ENCODE measurements around the gene B3GALT5. TPM values are rescaled to one million over a fixed set of nuclear protein-coding genes. Genes with fewer than 3 reads are reported as not detected.

Gene B3GALT5
- total RNA-seq, 1 experiment from 2014 or later: not detected

DNA sequence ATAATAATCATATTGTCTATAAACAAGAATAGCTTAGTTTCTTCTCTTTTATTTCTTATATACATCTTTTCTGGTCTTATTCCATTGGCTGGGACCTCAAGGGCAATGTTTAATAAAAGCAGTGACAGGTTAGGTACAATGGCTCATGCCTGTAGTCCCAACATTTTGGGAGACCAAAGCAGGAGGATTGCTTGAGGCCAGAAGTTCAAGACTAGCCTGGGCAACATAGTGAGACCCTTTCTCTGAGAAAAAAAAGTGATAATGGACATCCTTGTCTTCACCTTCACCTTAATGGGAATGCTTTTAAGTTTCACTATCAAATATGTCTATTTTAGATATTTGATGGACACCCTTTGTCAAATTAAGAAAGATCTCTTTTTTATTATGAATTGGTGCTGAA, 8.1 kb downstream of the B3GALT5 start:
- peaks cover 5% of the 10 kb centered on the region for H3K4me1 Mint-ChIP-seq (ENCODE audit: insufficient read depth, unreplicated experiment)

DNA sequence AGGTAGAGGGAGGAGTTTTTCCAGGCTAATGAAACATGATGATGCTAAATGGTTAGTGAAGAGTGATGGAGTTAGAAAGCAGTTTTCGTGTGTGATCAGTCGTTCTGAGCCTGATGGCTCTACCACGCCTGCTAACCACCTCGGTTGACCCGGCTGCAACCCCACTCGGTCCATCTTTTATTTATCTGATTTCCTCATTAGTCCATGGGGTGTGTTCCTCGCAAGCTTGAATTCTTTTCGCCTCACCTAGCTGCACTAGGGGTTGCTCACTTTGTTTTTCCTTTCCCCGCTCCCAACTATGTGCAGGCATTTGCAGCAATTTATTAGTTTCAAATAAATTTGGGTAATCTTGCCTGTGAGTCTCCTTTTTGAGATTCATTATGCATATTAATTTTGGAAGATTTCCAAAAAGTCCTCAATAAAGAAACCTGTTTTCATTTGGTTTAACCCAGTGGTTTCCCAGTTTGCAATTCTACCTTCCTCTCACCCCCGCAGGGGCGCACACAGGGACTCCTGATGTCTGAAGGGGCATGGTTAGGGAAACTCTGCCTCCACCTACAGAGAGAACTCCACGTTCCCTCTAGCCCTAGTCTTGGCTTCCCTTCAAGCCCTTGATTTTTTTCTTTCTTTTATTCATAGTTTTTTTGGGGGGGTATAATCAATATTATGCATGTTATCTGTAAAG, 12.6 kb downstream of the B3GALT5 start:
- no peak for DNase-seq (ENCODE audit: unreplicated experiment)
- Mint-ChIP-seq H3K27ac (ENCODE audit: low read depth, unreplicated experiment) (no peak overlapping the region), H3K36me3 (ENCODE audit: insufficient read depth, unreplicated experiment) (no peaks in the 10 kb centered on the region), H3K9me3 (ENCODE audit: unreplicated experiment) (peaks cover 16% of the 10 kb centered on the region), H3K4me3 (ENCODE audit: unreplicated experiment) (no peak overlapping the region), H3K4me1 (ENCODE audit: insufficient read depth, unreplicated experiment) (no peaks in the 10 kb centered on the region), H3K27me3 (ENCODE audit: insufficient read depth, unreplicated experiment) (no peaks in the 10 kb centered on the region)
- no TSS peak for BruUV-seq (replicated peaks)
- intact Hi-C loops (cut with micrococcal nuclease): no loop called here
- TF ChIP-seq, protein P1, sequence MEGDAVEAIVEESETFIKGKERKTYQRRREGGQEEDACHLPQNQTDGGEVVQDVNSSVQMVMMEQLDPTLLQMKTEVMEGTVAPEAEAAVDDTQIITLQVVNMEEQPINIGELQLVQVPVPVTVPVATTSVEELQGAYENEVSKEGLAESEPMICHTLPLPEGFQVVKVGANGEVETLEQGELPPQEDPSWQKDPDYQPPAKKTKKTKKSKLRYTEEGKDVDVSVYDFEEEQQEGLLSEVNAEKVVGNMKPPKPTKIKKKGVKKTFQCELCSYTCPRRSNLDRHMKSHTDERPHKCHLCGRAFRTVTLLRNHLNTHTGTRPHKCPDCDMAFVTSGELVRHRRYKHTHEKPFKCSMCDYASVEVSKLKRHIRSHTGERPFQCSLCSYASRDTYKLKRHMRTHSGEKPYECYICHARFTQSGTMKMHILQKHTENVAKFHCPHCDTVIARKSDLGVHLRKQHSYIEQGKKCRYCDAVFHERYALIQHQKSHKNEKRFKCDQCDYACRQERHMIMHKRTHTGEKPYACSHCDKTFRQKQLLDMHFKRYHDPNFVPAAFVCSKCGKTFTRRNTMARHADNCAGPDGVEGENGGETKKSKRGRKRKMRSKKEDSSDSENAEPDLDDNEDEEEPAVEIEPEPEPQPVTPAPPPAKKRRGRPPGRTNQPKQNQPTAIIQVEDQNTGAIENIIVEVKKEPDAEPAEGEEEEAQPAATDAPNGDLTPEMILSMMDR (IDR thresholded peaks at IDR 0.05; ENCODE audit: unreplicated experiment): no peak
- ChIA-PET CTCF (interaction anchor here (0.9 kb wide), 1 partner anchor 53 kb away, joined by 3 read pairs; no protein-coding TSS in a partner anchor), POLR2A (no interaction called here)

More for the DNA sequence above, 8.1 kb downstream of the B3GALT5 start:
- H3K4me3 Mint-ChIP-seq (ENCODE audit: unreplicated experiment): no peak overlapping the region
- H3K36me3 Mint-ChIP-seq (ENCODE audit: insufficient read depth, unreplicated experiment): no peaks in the 10 kb centered on the region
- H3K27me3 Mint-ChIP-seq (ENCODE audit: insufficient read depth, unreplicated experiment): no peaks in the 10 kb centered on the region
- intact Hi-C loops (cut with micrococcal nuclease): no loop called here
- H3K9me3 Mint-ChIP-seq (ENCODE audit: unreplicated experiment): peaks cover 16% of the 10 kb centered on the region
- no peak for DNase-seq (ENCODE audit: unreplicated experiment)
- BruUV-seq (replicated peaks): no TSS peak
- H3K27ac Mint-ChIP-seq (ENCODE audit: low read depth, unreplicated experiment): no peak overlapping the region
- TF ChIP-seq, protein P1 (IDR thresholded peaks at IDR 0.05; ENCODE audit: unreplicated experiment): no peak
- POLR2A ChIA-PET: interaction anchor here (1.0 kb wide), 1 partner anchor 15 kb away, joined by 3 read pairs; no protein-coding TSS in a partner anchor
- CTCF ChIA-PET: interaction anchor here (0.7 kb wide), 1 partner anchor 13 kb away, joined by 3 read pairs; no protein-coding TSS in a partner anchor

DNA sequence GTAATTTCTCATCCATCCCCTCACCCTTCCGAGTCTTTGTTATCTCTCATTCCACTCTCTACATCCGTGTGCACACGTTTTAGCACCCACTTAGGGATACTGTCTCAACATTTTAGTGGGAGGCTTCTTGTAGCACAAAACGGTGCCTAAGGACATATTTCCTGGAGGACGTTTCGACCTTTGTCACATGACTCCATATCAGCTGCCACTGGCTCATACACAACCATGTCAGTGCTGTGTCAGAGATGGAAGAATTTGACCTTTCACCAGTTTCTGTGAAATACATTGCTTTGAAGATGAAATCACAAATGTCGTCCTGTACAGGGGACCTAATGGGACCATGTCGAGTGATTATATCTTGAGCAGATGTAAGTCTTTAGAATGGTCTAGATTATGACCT, 15.6 kb downstream of the B3GALT5 start:
- no TSS peak for BruUV-seq (replicated peaks)
- no peaks in the 10 kb centered on the region for H3K36me3 Mint-ChIP-seq (ENCODE audit: insufficient read depth, unreplicated experiment)
- intact Hi-C loops (cut with micrococcal nuclease): no loop called here
- peaks cover 10% of the 10 kb centered on the region for H3K9me3 Mint-ChIP-seq (ENCODE audit: unreplicated experiment)
- no peak overlapping the region for H3K4me3 Mint-ChIP-seq (ENCODE audit: unreplicated experiment)
- no peak overlapping the region for H3K27ac Mint-ChIP-seq (ENCODE audit: low read depth, unreplicated experiment)
- no peaks in the 10 kb centered on the region for H3K27me3 Mint-ChIP-seq (ENCODE audit: insufficient read depth, unreplicated experiment)
- peaks cover 20% of the 10 kb centered on the region for H3K4me1 Mint-ChIP-seq (ENCODE audit: insufficient read depth, unreplicated experiment)
- CTCF ChIA-PET: no interaction called here
- POLR2A ChIA-PET: no interaction called here
- TF ChIP-seq, protein P1 (IDR thresholded peaks at IDR 0.05; ENCODE audit: unreplicated experiment): no peak
- no peak for DNase-seq (ENCODE audit: unreplicated experiment)

DNA sequence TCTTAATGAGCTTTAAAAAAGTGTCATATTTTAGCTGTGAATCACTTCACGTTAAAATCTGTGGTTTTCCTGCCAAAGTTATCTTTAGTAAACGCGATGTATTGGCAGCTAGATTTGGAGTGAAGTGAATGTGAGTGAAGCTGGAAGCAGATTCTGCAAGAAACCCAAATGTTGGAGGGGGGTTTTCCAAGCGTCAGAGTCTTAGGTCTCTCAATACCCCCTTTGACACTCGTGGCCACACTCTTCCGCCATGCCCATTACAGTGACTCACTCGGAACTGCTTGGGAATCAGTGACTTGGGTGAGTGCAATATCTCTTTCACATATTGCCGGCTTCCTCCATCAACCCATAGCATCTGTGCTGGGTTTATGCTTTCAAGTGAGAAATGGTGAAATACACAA, 17.5 kb downstream of the B3GALT5 start:
- peak; percentile 17 for DNase-seq (ENCODE audit: unreplicated experiment)

More for the DNA sequence above, 17.5 kb downstream of the B3GALT5 start:
- H3K4me3 Mint-ChIP-seq (ENCODE audit: unreplicated experiment): no peak overlapping the region
- peaks cover 37% of the 10 kb centered on the region for H3K4me1 Mint-ChIP-seq (ENCODE audit: insufficient read depth, unreplicated experiment)
- H3K9me3 Mint-ChIP-seq (ENCODE audit: unreplicated experiment): no peaks in the 10 kb centered on the region
- H3K36me3 Mint-ChIP-seq (ENCODE audit: insufficient read depth, unreplicated experiment): no peaks in the 10 kb centered on the region
- no peak overlapping the region for H3K27ac Mint-ChIP-seq (ENCODE audit: low read depth, unreplicated experiment)
- BruUV-seq (replicated peaks): no TSS peak
- CTCF ChIA-PET: interaction anchor here (1.0 to 2.1 kb wide), 3 partner anchors 28 to 112 kb away, joined by 4 to 13 read pairs (median 4); no protein-coding TSS in a partner anchor
- TF ChIP-seq, protein P1 (IDR thresholded peaks at IDR 0.05; ENCODE audit: unreplicated experiment): no peak
- POLR2A ChIA-PET: interaction anchor here (0.6 to 0.7 kb wide), 3 partner anchors 20 to 250 kb away, joined by 3 to 4 read pairs (median 3); a partner anchor contains a TSS
- intact Hi-C loops (cut with micrococcal nuclease): loop anchor here (2.0 to 5.0 kb wide), 2 partner anchors 87 to 111 kb away; no protein-coding TSS in a partner anchor
- no peaks in the 10 kb centered on the region for H3K27me3 Mint-ChIP-seq (ENCODE audit: insufficient read depth, unreplicated experiment)
